ENCODE measurements around the gene LILRA5.

- TF ChIP-seq, protein P1, sequence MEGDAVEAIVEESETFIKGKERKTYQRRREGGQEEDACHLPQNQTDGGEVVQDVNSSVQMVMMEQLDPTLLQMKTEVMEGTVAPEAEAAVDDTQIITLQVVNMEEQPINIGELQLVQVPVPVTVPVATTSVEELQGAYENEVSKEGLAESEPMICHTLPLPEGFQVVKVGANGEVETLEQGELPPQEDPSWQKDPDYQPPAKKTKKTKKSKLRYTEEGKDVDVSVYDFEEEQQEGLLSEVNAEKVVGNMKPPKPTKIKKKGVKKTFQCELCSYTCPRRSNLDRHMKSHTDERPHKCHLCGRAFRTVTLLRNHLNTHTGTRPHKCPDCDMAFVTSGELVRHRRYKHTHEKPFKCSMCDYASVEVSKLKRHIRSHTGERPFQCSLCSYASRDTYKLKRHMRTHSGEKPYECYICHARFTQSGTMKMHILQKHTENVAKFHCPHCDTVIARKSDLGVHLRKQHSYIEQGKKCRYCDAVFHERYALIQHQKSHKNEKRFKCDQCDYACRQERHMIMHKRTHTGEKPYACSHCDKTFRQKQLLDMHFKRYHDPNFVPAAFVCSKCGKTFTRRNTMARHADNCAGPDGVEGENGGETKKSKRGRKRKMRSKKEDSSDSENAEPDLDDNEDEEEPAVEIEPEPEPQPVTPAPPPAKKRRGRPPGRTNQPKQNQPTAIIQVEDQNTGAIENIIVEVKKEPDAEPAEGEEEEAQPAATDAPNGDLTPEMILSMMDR (IDR thresholded peaks at IDR 0.05 in 8 of 11, conservative IDR thresholded peaks at IDR 0.05 in 3 of 11), result peak in 5 of 11 experiments; percentile 17 to 46 (median 38)
- TF ChIP-seq POLR2A (IDR thresholded peaks at IDR 0.05), result no peak
- TF ChIP-seq POLR2AphosphoS5 (IDR thresholded peaks at IDR 0.05), result no peak
Measured at GRCh38 chr19:54297759-54298305, 15.1 kb downstream of the LILRA5 start.
